H1 (cell line): ENCODE results near the gene CHI3L2. TPM values are rescaled to one million over a fixed set of nuclear protein-coding genes. Genes with fewer than 3 reads are reported as not detected.

ENCODE experiments used
- BRCA1 ChIP-seq: IDR thresholded peaks from 2 replicates; pipeline ENCODE4 v1.6.1; 2012; ENCODE audit warnings: low read depth, low read length, improper control_type of control experiment
- CHD2 ChIP-seq: IDR thresholded peaks from 2 replicates; pipeline ENCODE4 v1.6.1; 2012; ENCODE audit warnings: low read length, improper control_type of control experiment
- polyA plus RNA-seq, 7 experiments: library from polyadenylated mRNA; depleted of rRNA in 3 of 7; stranded (reverse) in 5 of 7; unstranded in 2 of 7; fragments of >200 nt in 5 of 7; fragments of 200-250 nt in 2 of 7; gene quantifications; 1 replicate in 5 of 7; 2 replicates in 1 of 7; 4 replicates in 1 of 7; pipeline versions ENCODE4 v1.2.1 to v1.2.3, GENCODE V29; 2011 to 2013; ENCODE audit warnings: missing spikeins in 2 of 7, mixed read lengths in 2 of 7
- total RNA-seq: library from RNA; stranded (reverse); fragmentation: NEBNext Ultra II Directional; extraction: Animal tissue kit (Norgen Biotek cat#: 25700); gene quantifications from 2 replicates; pipeline ENCODE4 v1.2.1, GENCODE V29; 2021
- TF ChIP-seq, protein P1 (sequence below): IDR thresholded peaks from 2 replicates; pipeline ENCODE4 v1.6.1; 2011; ENCODE audit warnings: low read length, improper control_type of control experiment
- TF ChIP-seq, protein P2 (sequence below), 3 experiments: IDR thresholded peaks; 1 replicate in 2 of 3; 2 replicates in 1 of 3; pipeline versions ENCODE4 v1.5.1 to v1.6.1; 2011; ENCODE audit warnings: low read length in 3 of 3, mild to moderate bottlenecking in 3 of 3, inconsistent platforms in 2 of 3, low read depth in 1 of 3, moderate library complexity in 1 of 3; ENCODE audit not compliant: insufficient read depth in 1 of 3; ENCODE audit errors: control extremely low read depth in 1 of 3

Gene CHI3L2
- total and polyA plus RNA-seq, 2 of the 8 experiments (the other 6 are each of a cell fraction or from before 2014, with no cell fraction given): not detected

DNA sequence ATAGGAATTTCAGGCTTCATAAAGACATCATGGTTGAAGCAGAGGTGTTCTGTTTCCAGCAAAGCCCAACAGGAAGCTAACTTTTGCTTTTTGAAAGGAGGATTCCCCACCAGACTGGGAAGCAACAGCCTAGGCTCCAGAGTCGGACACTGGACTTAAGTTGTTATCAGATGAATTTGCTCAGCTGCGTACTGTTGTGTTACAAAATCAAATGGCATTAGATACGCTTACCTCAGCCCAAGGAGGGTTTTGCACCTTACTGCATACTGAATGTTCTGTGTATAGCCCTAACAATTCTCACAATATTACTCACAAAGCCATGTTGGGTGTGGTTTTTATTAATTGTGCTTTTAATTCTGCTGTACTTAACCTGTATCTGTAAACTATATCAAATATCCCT is 62.6 kb downstream of the CHI3L2 start (continued):
- TF ChIP-seq, protein P1, sequence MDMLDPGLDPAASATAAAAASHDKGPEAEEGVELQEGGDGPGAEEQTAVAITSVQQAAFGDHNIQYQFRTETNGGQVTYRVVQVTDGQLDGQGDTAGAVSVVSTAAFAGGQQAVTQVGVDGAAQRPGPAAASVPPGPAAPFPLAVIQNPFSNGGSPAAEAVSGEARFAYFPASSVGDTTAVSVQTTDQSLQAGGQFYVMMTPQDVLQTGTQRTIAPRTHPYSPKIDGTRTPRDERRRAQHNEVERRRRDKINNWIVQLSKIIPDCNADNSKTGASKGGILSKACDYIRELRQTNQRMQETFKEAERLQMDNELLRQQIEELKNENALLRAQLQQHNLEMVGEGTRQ: no peak
- TF ChIP-seq CHD2 (no peak), BRCA1 (no peak)
- TF ChIP-seq, protein P2, sequence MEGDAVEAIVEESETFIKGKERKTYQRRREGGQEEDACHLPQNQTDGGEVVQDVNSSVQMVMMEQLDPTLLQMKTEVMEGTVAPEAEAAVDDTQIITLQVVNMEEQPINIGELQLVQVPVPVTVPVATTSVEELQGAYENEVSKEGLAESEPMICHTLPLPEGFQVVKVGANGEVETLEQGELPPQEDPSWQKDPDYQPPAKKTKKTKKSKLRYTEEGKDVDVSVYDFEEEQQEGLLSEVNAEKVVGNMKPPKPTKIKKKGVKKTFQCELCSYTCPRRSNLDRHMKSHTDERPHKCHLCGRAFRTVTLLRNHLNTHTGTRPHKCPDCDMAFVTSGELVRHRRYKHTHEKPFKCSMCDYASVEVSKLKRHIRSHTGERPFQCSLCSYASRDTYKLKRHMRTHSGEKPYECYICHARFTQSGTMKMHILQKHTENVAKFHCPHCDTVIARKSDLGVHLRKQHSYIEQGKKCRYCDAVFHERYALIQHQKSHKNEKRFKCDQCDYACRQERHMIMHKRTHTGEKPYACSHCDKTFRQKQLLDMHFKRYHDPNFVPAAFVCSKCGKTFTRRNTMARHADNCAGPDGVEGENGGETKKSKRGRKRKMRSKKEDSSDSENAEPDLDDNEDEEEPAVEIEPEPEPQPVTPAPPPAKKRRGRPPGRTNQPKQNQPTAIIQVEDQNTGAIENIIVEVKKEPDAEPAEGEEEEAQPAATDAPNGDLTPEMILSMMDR (IDR thresholded peaks at IDR 0.05; ENCODE audit: control extremely low read depth in 1 of 3, insufficient read depth in 1 of 3, low read depth in 1 of 3, low read length in 3 of 3): no peak
